NB4 (cell line): ENCODE results near the gene GPR107.

Source experiments
- MYC ChIP-seq: IDR thresholded peaks from 2 replicates; pipeline ENCODE4 v1.6.1; 2011; ENCODE audit warnings: low read depth, low read length
- POLR2A ChIP-seq: IDR thresholded peaks from 2 replicates; pipeline ENCODE4 v1.6.1; 2011; ENCODE audit warnings: mild to moderate bottlenecking; ENCODE audit not compliant: insufficient read length; ENCODE audit errors: extremely low read depth
- TF ChIP-seq, protein P1 (sequence below): IDR thresholded peaks from one replicate; pipeline ENCODE4 v1.5.1; 2012; ENCODE audit warnings: low read depth, low read length
- TF ChIP-seq, protein P2 (sequence below): IDR thresholded peaks from 2 replicates; pipeline ENCODE4 v1.6.1; 2011; ENCODE audit warnings: low read depth, low read length

DNA sequence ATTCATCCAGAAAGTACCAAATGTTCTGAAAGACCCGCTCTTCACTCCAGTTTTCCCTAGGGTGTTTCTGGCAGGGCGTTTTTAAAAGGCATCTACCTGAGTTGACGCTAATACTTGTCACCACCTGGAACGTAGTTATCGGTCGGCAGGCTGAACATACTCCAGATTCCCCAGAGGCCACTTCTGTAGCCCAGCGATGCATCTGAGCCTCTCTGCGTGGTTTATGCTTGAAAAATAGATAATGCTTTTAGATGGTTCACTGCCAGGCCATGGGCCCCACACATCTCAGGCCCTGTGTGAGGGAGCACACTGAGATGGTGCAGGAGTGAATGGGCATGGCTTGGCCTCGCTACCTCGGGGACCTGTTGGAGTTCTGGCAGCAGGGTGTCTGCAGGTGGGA, 85.5 kb downstream of the GPR107 start:
- no peak for TF ChIP-seq POLR2A
- TF ChIP-seq, protein P1, sequence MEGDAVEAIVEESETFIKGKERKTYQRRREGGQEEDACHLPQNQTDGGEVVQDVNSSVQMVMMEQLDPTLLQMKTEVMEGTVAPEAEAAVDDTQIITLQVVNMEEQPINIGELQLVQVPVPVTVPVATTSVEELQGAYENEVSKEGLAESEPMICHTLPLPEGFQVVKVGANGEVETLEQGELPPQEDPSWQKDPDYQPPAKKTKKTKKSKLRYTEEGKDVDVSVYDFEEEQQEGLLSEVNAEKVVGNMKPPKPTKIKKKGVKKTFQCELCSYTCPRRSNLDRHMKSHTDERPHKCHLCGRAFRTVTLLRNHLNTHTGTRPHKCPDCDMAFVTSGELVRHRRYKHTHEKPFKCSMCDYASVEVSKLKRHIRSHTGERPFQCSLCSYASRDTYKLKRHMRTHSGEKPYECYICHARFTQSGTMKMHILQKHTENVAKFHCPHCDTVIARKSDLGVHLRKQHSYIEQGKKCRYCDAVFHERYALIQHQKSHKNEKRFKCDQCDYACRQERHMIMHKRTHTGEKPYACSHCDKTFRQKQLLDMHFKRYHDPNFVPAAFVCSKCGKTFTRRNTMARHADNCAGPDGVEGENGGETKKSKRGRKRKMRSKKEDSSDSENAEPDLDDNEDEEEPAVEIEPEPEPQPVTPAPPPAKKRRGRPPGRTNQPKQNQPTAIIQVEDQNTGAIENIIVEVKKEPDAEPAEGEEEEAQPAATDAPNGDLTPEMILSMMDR, result no peak
- TF ChIP-seq, protein P2, sequence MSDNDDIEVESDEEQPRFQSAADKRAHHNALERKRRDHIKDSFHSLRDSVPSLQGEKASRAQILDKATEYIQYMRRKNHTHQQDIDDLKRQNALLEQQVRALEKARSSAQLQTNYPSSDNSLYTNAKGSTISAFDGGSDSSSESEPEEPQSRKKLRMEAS, result no peak
- TF ChIP-seq MYC, result no peak
